GM12878 (cell line): ENCODE data around the gene BICRAL. TPM values are rescaled to one million over a fixed set of nuclear protein-coding genes. Genes with fewer than 3 reads are reported as not detected.

Experiments
- ATAC-seq: fragments of 200-7000 bp; cut with Tn5 transposase; 3 replicates; pipeline ENCODE4 v1.9.1; 2020; ENCODE audit warnings: mild to moderate bottlenecking, moderate library complexity
- BruUV-seq: library from RNA; stranded (reverse); fragments of 400-500 nt; replicated peaks from 2 replicates; lab custom pipeline; 2021; lab: Mats Ljungman, UMichigan
- CTCF ChIA-PET: fragments of 300-600 bp; sonication (Branson Sonifier 250); formaldehyde crosslinking; extraction: SDS; loops from one replicate; lab custom pipeline; 2021; ENCODE audit warnings: inconsistent platforms; lab: Yijun Ruan, JAX
- POLR2A ChIA-PET: fragments of 350-600 bp; formaldehyde crosslinking; extraction: SDS; loops from one replicate; lab custom pipeline; 2021; ENCODE audit warnings: inconsistent platforms; lab: Charles Lee
- RAD21 ChIA-PET: fragments of 300-600 bp; sonication (Branson Sonifier 250); formaldehyde crosslinking; loops from one replicate; lab custom pipeline; 2023; ENCODE audit warnings: antibody characterized with exemption; ENCODE audit not compliant: unreplicated experiment; lab: Charles Lee
- SMC1A ChIA-PET: fragments of 300-600 bp; sonication (Branson Sonifier 250); formaldehyde crosslinking; loops from one replicate; lab custom pipeline; 2023; ENCODE audit not compliant: unreplicated experiment, uncharacterized antibody; lab: Charles Lee
- DNase-seq: peaks from one replicate; pipeline ENCODE4 v3.0.0-alpha.2; 2011; ENCODE audit warnings: low read depth, low spot score
- FAIRE-seq: peaks from 3 replicates; lab custom pipeline; 2011; peaks lifted over from hg19 to GRCh38; lab: Jason Lieb, UNC
- H2AFZ ChIP-seq: 2 replicates; pipeline ENCODE4 v1.6.0; 2011; ENCODE audit warnings: low read depth, low read length, control low read depth; ENCODE audit not compliant: control insufficient read depth
- H3K27ac ChIP-seq: 2 replicates; pipeline ENCODE4 v1.5.1; 2011; ENCODE audit warnings: control low read depth; ENCODE audit not compliant: control insufficient read depth, insufficient read depth
- H3K27me3 ChIP-seq, 2 experiments: replicated peaks in 1 of 2; 2 replicates each; pipeline versions ENCODE4 v1.6.0 to v1.6.1; 2011; ENCODE audit warnings: low read length in 1 of 2; ENCODE audit not compliant: control insufficient read depth in 2 of 2, insufficient read depth in 2 of 2
- H3K36me3 ChIP-seq, 2 experiments: 2 replicates each; pipeline ENCODE4 v1.5.1; 2011; ENCODE audit warnings: low read length in 1 of 2; ENCODE audit not compliant: control insufficient read depth in 2 of 2, insufficient read depth in 2 of 2
- H3K4me1 ChIP-seq: 2 replicates; pipeline ENCODE4 v1.6.1; 2011; ENCODE audit warnings: mild to moderate bottlenecking, low read length, moderate library complexity, mixed read lengths; ENCODE audit not compliant: control insufficient read depth, insufficient read depth
- H3K4me2 ChIP-seq: 2 replicates; pipeline ENCODE4 v1.6.0; 2011; ENCODE audit warnings: control low read depth; ENCODE audit not compliant: control insufficient read depth, insufficient read depth
- H3K4me3 ChIP-seq: fragments of 200-600 bp; sonication (generic); 2 replicates; pipeline ENCODE4 v1.5.1; 2016
- H3K79me2 ChIP-seq: 2 replicates; pipeline ENCODE4 v1.6.0; 2011; ENCODE audit warnings: low read length; ENCODE audit not compliant: control insufficient read depth, insufficient read depth
- H3K9ac ChIP-seq: 2 replicates; pipeline ENCODE4 v1.8.0; 2011; ENCODE audit warnings: low read length, control low read depth, mixed read lengths; ENCODE audit not compliant: control insufficient read depth, insufficient read depth
- H3K9me3 ChIP-seq: replicated peaks from 3 replicates; pipeline ENCODE4 v1.5.1; 2011; ENCODE audit warnings: mild to moderate bottlenecking, low read length; ENCODE audit not compliant: control insufficient read depth, insufficient read depth
- H4K20me1 ChIP-seq: 2 replicates; pipeline ENCODE4 v1.6.0; 2011; ENCODE audit not compliant: control insufficient read depth, insufficient read depth
- ASH2L ChIP-seq: fragments of 300-600, 200-600 bp; sonication (generic); IDR thresholded peaks from 2 replicates; pipeline ENCODE4 v1.6.1; 2017; ENCODE audit warnings: low read depth, mild to moderate bottlenecking, borderline replicate concordance
- BMI1 ChIP-seq: fragments of 450-650 bp; IDR thresholded peaks from 2 replicates; pipeline ENCODE4 v1.6.1; 2016; ENCODE audit warnings: mild to moderate bottlenecking, moderate library complexity, borderline replicate concordance
- CBX5 ChIP-seq: sonication (generic); IDR thresholded peaks from 2 replicates; pipeline ENCODE4 v1.6.1; 2016; ENCODE audit warnings: low read depth, moderate library complexity, mild to moderate bottlenecking, inconsistent platforms
- ESRRA ChIP-seq: IDR thresholded peaks from 2 replicates; pipeline ENCODE4 v1.6.1; 2012; ENCODE audit warnings: mild to moderate bottlenecking, low read length, improper control_type of control experiment
- HDAC2 ChIP-seq: fragments of 200-600 bp; sonication (generic); IDR thresholded peaks from 2 replicates; pipeline ENCODE4 v1.6.1; 2017
- JUNB ChIP-seq: IDR thresholded peaks from 2 replicates; pipeline ENCODE4 v1.6.1; 2016; ENCODE audit warnings: antibody characterized with exemption, mild to moderate bottlenecking
- JUND ChIP-seq: IDR thresholded peaks from 2 replicates; pipeline ENCODE4 v1.6.1; 2012; ENCODE audit warnings: low read depth, mild to moderate bottlenecking, low read length, improper control_type of control experiment, moderate library complexity
- LARP7 ChIP-seq: fragments of 450-650 bp; IDR thresholded peaks from 2 replicates; pipeline ENCODE4 v1.6.1; 2017; ENCODE audit warnings: mild to moderate bottlenecking
- NFIC ChIP-seq: IDR thresholded peaks from 2 replicates; pipeline ENCODE4 v1.6.1; 2012; ENCODE audit warnings: low read depth, mild to moderate bottlenecking, inconsistent platforms, low read length, moderate library complexity
- NFXL1 ChIP-seq: fragments of 450-650 bp; IDR thresholded peaks from 2 replicates; pipeline ENCODE4 v1.6.1; 2017; ENCODE audit warnings: antibody characterized with exemption, mild to moderate bottlenecking, borderline replicate concordance
- SPI1 ChIP-seq: IDR thresholded peaks from 2 replicates; pipeline ENCODE4 v1.6.1; 2011; ENCODE audit warnings: low read depth, mild to moderate bottlenecking, low read length, moderate library complexity, borderline replicate concordance; ENCODE audit not compliant: insufficient read depth
- STAT1 ChIP-seq: fragments of 450-650 bp; conservative IDR thresholded peaks from 2 replicates; pipeline ENCODE4 v1.6.1; 2014; ENCODE audit warnings: antibody characterized with exemption, mild to moderate bottlenecking
- STAT3 ChIP-seq: IDR thresholded peaks from 2 replicates; pipeline ENCODE4 v1.6.1; 2011; ENCODE audit warnings: low read depth, low read length, improper control_type of control experiment
- YY1 ChIP-seq: IDR thresholded peaks from 2 replicates; pipeline ENCODE4 v1.6.1; 2011; ENCODE audit warnings: low read depth, mild to moderate bottlenecking, low read length
- WGBS: methylation state at CpG from one replicate; pipeline ENCODE4 v1.1.6; 2016; ENCODE audit warnings: low lambda C conversion rate; ENCODE audit not compliant: insufficient replicate concordance, insufficient coverage; ENCODE audit errors: missing lambda C conversion rate; 5-methylcytosine and 5-hydroxymethylcytosine counted together
- in situ Hi-C: fragments of 300-500 bp; cut with MboI; formaldehyde crosslinking; loops from 9 replicates; pipeline ENCODE4 v1.14.3; 2018; ENCODE audit warnings: mixed read lengths
- intact Hi-C: fragments of 100-400 bp; cut with micrococcal nuclease; formaldehyde crosslinking; loops from one replicate; pipeline ENCODE4 v1.14.2; 2022; ENCODE audit not compliant: unreplicated experiment
- polyA plus RNA-seq, 11 experiments: library from polyadenylated mRNA; depleted of rRNA in 4 of 11; unstranded in 6 of 11; stranded (reverse) in 5 of 11; fragments of >200 nt; fragmentation: Nextera tagmentation in 4 of 11; fragmentation: Illumina TruSeq in 1 of 11; extraction: Ambion mirVana in 4 of 11; extraction: Trizol in 1 of 11; gene quantifications; 1 replicate in 1 of 11; 2 replicates in 10 of 11; pipeline versions ENCODE4 v1.2.1 to v1.2.3, GENCODE V29; 2011 to 2016; ENCODE audit warnings: inconsistent platforms in 2 of 11, missing spikeins in 2 of 11, low read depth in 1 of 11
- total RNA-seq, 4 experiments: library from RNA; depleted of rRNA in 3 of 4; stranded (reverse); fragments of >200 nt in 3 of 4; fragmentation: Illumina TruSeq in 1 of 4; extraction: Trizol in 1 of 4; gene quantifications; 2 replicates each; pipeline versions ENCODE4 v1.2.1 to v1.2.3, GENCODE V29; 2013 to 2021
- TF ChIP-seq, protein P1 (sequence below): fragments of 450-650 bp; IDR thresholded peaks from 2 replicates; pipeline ENCODE4 v1.6.1; 2016; ENCODE audit warnings: mild to moderate bottlenecking, moderate library complexity, borderline replicate concordance
- TF ChIP-seq, protein P2 (sequence below): IDR thresholded peaks from 2 replicates; pipeline ENCODE4 v1.6.1; 2011; ENCODE audit warnings: mild to moderate bottlenecking, low read depth, low read length, moderate library complexity; ENCODE audit not compliant: insufficient replicate concordance
- TF ChIP-seq, protein P3 (sequence below): fragments of 450-650 bp; IDR thresholded peaks from 2 replicates; pipeline ENCODE4 v1.6.1; 2014; ENCODE audit warnings: mild to moderate bottlenecking

BICRAL gene
- total and polyA plus RNA-seq, 10 of the 15 experiments (the other 5 are each of a cell fraction or from before 2014, with no cell fraction given), result 1.9 to 16.6 (median 8.5) TPM

DNA sequence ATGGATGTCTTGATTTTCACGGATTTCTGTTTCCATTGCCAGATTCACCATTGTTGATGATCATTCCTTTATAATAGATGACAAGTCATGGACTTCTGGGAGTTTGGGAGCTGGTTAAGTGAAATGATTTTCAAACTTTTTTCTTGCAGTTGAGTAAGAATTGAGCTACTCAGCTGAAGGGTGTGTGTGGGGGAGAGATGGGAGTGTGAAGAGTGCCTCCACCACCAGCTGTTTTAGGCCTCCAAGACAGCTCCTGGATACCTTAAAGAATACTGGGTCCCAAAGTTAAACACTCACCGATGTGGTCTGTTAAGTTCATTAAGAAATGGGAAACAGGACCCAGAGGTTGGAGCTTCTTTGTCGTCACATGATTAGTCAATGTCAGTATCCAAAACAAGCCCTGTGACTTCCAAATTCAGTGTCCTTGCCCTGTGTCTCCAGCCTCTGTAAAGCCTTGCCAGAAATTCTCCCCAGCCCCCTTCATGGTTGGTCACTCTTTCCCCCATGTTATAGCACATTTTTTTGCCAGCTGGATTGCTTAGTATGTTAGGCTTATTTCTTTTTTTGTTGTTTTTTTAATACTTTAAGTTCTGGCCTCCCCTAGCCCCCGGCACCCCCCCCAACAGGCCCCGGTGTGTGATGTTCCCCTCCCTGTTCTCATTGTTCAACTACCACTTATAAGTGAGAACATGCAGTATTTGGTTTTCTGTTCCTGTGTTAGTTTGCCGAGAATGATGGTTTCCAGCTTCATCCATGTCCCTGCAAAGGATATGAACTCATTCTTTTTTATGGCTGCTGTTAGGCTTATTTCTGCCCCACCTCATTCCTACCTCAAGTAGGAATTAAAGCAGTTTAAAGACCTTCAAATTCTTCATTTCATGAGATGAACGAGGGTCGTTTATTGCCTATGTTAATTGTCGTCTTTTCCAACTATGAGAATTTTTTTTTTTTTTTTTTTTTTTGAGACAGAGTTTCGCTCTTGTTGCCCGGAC is 26.9 kb downstream of the BICRAL start:
- ChIA-PET RAD21 (interaction anchor here (0.6 kb wide), 1 partner anchor 60 kb away, joined by 4 read pairs; no protein-coding TSS in a partner anchor), CTCF (interaction anchor here (0.6 to 1.1 kb wide), 3 partner anchors 11 to 82 kb away, joined by 3 read pairs; no protein-coding TSS in a partner anchor), SMC1A (interaction anchor here (0.6 to 1.0 kb wide), 4 partner anchors 22 to 83 kb away, joined by 3 to 5 read pairs (median 4); no protein-coding TSS in a partner anchor), POLR2A (interaction anchor here (0.7 to 0.8 kb wide), 2 partner anchors 8 to 1124 kb away, joined by 4 to 5 read pairs; no protein-coding TSS in a partner anchor)
- H3K4me1 ChIP-seq, result no peaks in the 10 kb centered on the region
- no TSS peak for BruUV-seq
- no peaks in the 10 kb centered on the region; the same call in 1 of the 2 replicates for H3K79me2 ChIP-seq
- ATAC-seq (no peak), FAIRE-seq (no peak), DNase-seq (no peak)
- H4K20me1 ChIP-seq, result no peaks in the 10 kb centered on the region
- in situ Hi-C loops, result no loop called here
- no peak overlapping the region for H3K27ac ChIP-seq
- WGBS, result 87% methylated on average over 8 of the region's 11 CpGs
- H3K27me3 ChIP-seq, result no peaks in the 10 kb centered on the region
- no peak overlapping the region for H3K4me3 ChIP-seq
- intact Hi-C loops, result no loop called here
- no peak overlapping the region for H3K9ac ChIP-seq
- no peaks in the 10 kb centered on the region for H3K9me3 ChIP-seq
- no peaks in the 10 kb centered on the region; a peak in 2 of 4 replicates for H3K36me3 ChIP-seq
- no peak overlapping the region for H2AFZ ChIP-seq
- no peak overlapping the region for H3K4me2 ChIP-seq
- TF ChIP-seq ASH2L (no peak), STAT1 (no peak), JUNB (no peak), SPI1 (no peak), HDAC2 (no peak), NFXL1 (no peak), LARP7 (no peak), JUND (no peak), NFIC (no peak), STAT3 (no peak), BMI1 (no peak), CBX5 (no peak), ESRRA (no peak), YY1 (no peak)
- TF ChIP-seq, protein P1, sequence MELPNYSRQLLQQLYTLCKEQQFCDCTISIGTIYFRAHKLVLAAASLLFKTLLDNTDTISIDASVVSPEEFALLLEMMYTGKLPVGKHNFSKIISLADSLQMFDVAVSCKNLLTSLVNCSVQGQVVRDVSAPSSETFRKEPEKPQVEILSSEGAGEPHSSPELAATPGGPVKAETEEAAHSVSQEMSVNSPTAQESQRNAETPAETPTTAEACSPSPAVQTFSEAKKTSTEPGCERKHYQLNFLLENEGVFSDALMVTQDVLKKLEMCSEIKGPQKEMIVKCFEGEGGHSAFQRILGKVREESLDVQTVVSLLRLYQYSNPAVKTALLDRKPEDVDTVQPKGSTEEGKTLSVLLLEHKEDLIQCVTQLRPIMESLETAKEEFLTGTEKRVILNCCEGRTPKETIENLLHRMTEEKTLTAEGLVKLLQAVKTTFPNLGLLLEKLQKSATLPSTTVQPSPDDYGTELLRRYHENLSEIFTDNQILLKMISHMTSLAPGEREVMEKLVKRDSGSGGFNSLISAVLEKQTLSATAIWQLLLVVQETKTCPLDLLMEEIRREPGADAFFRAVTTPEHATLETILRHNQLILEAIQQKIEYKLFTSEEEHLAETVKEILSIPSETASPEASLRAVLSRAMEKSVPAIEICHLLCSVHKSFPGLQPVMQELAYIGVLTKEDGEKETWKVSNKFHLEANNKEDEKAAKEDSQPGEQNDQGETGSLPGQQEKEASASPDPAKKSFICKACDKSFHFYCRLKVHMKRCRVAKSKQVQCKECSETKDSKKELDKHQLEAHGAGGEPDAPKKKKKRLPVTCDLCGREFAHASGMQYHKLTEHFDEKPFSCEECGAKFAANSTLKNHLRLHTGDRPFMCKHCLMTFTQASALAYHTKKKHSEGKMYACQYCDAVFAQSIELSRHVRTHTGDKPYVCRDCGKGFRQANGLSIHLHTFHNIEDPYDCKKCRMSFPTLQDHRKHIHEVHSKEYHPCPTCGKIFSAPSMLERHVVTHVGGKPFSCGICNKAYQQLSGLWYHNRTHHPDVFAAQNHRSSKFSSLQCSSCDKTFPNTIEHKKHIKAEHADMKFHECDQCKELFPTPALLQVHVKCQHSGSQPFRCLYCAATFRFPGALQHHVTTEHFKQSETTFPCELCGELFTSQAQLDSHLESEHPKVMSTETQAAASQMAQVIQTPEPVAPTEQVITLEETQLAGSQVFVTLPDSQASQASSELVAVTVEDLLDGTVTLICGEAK, result no peak
- TF ChIP-seq, protein P2, sequence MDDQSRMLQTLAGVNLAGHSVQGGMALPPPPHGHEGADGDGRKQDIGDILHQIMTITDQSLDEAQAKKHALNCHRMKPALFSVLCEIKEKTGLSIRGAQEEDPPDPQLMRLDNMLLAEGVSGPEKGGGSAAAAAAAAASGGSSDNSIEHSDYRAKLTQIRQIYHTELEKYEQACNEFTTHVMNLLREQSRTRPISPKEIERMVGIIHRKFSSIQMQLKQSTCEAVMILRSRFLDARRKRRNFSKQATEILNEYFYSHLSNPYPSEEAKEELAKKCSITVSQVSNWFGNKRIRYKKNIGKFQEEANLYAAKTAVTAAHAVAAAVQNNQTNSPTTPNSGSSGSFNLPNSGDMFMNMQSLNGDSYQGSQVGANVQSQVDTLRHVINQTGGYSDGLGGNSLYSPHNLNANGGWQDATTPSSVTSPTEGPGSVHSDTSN, result no peak
- TF ChIP-seq, protein P3, sequence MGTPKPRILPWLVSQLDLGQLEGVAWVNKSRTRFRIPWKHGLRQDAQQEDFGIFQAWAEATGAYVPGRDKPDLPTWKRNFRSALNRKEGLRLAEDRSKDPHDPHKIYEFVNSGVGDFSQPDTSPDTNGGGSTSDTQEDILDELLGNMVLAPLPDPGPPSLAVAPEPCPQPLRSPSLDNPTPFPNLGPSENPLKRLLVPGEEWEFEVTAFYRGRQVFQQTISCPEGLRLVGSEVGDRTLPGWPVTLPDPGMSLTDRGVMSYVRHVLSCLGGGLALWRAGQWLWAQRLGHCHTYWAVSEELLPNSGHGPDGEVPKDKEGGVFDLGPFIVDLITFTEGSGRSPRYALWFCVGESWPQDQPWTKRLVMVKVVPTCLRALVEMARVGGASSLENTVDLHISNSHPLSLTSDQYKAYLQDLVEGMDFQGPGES, result no peak
